ENCODE data around the gene HDLBP. TPM values are rescaled to one million over a fixed set of nuclear protein-coding genes. Genes with fewer than 3 reads are reported as not detected.

Gene HDLBP
- total RNA-seq, 1 donor = 1,418 TPM

DNA sequence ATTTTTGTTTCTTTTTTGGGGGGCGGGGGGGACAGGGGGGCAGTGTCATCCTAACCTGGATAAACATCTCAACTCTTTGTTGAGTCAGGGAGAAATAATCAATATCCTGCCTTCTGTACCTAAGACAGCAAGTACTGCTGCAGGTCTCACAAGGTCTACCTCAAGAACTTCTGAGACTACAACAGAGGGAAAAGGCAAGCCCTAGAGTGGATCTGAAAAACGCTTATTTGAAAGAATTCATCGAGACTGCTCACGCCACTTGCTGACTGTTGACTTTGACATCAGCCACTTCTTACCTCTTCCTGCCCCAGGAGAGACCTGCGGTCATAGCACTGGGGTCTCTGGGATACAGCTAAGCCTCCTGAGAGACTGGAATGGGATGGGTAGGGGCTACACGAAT lies 8.4 kb downstream of the HDLBP start:
- no peak for DNase-seq (ENCODE audit: insufficient read length, low spot score, missing footprints)
- Histone ChIP-seq H3K4me2 (ENCODE audit: insufficient read depth, low read length) (no peak overlapping the region), H3K27ac (ENCODE audit: low read depth, low read length) (no peak overlapping the region), H3K36me3 (ENCODE audit: insufficient read depth, low read length) (no peaks in the 10 kb centered on the region), H4K20me1 (ENCODE audit: insufficient read depth, low read length) (peaks cover 80% of the 10 kb centered on the region), H2AFZ (ENCODE audit: low read length) (no peak overlapping the region), H3K9me3 (ENCODE audit: low read depth, low read length) (no peaks in the 10 kb centered on the region), H3K79me2 (ENCODE audit: insufficient read depth, low read length) (peaks cover 99% of the 10 kb centered on the region), H3K27me3 (ENCODE audit: insufficient read depth, low read length) (no peaks in the 10 kb centered on the region), H3K4me3 (ENCODE audit: insufficient read depth, low read length) (no peak overlapping the region), H3K4me1 (ENCODE audit: insufficient read depth, low read length) (peaks cover 26% of the 10 kb centered on the region)
- TF ChIP-seq, protein P1, sequence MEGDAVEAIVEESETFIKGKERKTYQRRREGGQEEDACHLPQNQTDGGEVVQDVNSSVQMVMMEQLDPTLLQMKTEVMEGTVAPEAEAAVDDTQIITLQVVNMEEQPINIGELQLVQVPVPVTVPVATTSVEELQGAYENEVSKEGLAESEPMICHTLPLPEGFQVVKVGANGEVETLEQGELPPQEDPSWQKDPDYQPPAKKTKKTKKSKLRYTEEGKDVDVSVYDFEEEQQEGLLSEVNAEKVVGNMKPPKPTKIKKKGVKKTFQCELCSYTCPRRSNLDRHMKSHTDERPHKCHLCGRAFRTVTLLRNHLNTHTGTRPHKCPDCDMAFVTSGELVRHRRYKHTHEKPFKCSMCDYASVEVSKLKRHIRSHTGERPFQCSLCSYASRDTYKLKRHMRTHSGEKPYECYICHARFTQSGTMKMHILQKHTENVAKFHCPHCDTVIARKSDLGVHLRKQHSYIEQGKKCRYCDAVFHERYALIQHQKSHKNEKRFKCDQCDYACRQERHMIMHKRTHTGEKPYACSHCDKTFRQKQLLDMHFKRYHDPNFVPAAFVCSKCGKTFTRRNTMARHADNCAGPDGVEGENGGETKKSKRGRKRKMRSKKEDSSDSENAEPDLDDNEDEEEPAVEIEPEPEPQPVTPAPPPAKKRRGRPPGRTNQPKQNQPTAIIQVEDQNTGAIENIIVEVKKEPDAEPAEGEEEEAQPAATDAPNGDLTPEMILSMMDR (IDR thresholded peaks at IDR 0.05; ENCODE audit: extremely low read depth, low read depth, low read length) = no peak

DNA sequence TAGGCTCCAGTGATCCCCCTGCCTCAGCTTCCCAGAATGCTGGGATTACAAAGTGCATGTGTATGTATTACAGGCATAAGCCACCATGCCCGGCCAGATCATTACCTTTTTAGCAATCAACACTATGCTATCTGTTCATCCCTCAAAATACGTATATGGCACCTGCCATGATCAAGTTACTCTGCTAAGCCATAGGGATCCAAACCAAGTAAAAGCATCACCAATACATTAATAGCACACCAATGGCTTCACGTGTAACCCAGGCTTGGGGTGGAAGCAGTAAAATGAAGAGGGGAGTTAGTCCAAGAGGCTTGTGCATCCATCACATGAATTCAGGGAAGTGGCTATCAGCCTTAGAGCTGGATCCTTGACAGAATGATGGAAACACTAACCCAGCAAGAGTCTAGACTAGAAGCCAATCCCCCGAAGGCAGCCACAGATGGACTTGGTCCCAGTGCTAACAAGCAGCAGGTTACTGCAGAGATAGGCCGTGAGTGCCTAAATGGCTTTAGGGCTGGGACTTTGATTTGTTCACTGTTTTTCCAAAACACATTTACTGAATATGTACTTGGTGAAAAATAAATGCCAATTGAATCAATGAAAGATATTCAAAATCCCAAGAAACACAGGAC lies 11.3 kb downstream of the HDLBP start:
- Histone ChIP-seq H3K79me2 (ENCODE audit: insufficient read depth, low read length) (peaks cover 97% of the 10 kb centered on the region), H3K4me3 (ENCODE audit: insufficient read depth, low read length) (no peak overlapping the region), H4K20me1 (ENCODE audit: insufficient read depth, low read length) (peaks cover 66% of the 10 kb centered on the region), H3K27me3 (ENCODE audit: insufficient read depth, low read length) (no peaks in the 10 kb centered on the region), H3K4me1 (ENCODE audit: insufficient read depth, low read length) (peaks cover 14% of the 10 kb centered on the region), H3K9me3 (ENCODE audit: low read depth, low read length) (no peaks in the 10 kb centered on the region), H3K36me3 (ENCODE audit: insufficient read depth, low read length) (no peaks in the 10 kb centered on the region), H2AFZ (ENCODE audit: low read length) (no peak overlapping the region), H3K27ac (ENCODE audit: low read depth, low read length) (no peak overlapping the region), H3K4me2 (ENCODE audit: insufficient read depth, low read length) (no peak overlapping the region)
- TF ChIP-seq, protein P1 (IDR thresholded peaks at IDR 0.05; ENCODE audit: extremely low read depth, low read depth, low read length) = no peak
- DNase-seq (ENCODE audit: insufficient read length, low spot score, missing footprints) = no peak

DNA sequence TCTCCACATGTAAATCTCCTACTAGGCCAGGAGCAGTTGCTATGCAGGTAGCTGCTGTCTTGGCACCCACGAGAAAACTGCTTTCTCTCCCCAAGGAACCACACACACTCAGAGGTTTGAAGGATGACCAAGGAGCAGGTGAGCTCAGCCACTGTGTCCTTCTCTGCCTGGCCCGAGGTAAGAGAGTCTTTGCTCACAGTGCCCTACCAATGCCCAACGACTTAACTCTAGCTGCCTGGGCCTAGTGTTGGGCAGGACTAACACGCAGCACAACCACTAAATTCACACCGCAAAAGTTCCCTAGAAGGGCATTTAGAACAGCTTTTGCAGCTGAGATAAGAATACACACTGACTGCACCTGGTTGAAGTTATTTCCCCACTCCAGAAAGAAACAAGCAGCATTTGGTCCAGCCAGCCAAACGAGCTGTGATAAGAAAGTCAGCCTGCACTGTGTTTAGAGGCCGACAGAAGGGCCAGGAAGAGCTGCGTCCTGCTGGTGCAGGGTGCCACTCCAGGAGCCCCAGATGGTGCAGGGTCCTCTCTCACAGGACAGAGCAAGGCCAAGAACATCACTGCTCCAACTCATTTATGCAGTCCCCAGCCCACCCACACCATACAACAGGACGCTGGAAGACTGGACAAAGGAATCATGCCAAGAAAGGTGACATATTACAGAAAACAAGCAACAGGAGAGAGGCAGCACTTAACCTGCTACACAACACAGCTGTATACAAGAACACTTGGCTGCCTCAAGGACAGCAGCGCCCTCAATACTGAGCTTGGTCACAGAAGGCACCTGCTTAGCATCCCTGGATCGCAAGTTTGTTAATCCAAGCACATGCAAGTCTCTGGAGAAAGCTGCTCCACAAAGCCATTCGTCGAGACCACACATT lies 12.5 kb downstream of the HDLBP start:
- no peak for DNase-seq (ENCODE audit: insufficient read length, low spot score, missing footprints)
- Histone ChIP-seq H3K9me3 (ENCODE audit: low read depth, low read length) (no peaks in the 10 kb centered on the region), H2AFZ (ENCODE audit: low read length) (no peak overlapping the region), H3K36me3 (ENCODE audit: insufficient read depth, low read length) (no peaks in the 10 kb centered on the region), H3K27me3 (ENCODE audit: insufficient read depth, low read length) (no peaks in the 10 kb centered on the region), H3K4me1 (ENCODE audit: insufficient read depth, low read length) (peaks cover 5% of the 10 kb centered on the region), H3K4me3 (ENCODE audit: insufficient read depth, low read length) (no peak overlapping the region), H3K27ac (ENCODE audit: low read depth, low read length) (no peak overlapping the region), H4K20me1 (ENCODE audit: insufficient read depth, low read length) (peaks cover 63% of the 10 kb centered on the region), H3K79me2 (ENCODE audit: insufficient read depth, low read length) (peaks cover 97% of the 10 kb centered on the region), H3K4me2 (ENCODE audit: insufficient read depth, low read length) (no peak overlapping the region)
- TF ChIP-seq, protein P1 (IDR thresholded peaks at IDR 0.05; ENCODE audit: extremely low read depth, low read depth, low read length) = no peak

DNA sequence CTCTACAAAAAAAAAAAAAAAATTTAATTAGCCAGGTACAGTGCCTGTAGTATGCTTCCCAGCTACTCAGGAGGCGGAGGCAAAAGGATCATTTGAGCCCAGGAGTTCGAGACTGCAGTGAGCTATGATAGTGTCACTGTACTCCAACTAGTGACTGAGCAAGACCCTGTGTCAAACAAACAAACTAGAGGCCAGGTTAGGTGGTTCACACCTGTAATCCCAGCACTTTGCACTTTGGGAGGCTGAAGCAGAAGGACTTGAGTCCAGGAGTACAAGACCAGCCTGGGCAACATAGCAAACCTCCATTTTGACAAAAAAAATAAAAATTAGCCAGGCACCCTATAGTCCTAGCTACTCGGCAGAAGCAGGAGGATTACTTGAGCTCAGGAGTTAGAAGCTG lies 13.4 kb downstream of the HDLBP start:
- TF ChIP-seq, protein P1 (IDR thresholded peaks at IDR 0.05; ENCODE audit: extremely low read depth, low read depth, low read length) = no peak

More for the DNA sequence above, 13.4 kb downstream of the HDLBP start:
- Histone ChIP-seq H3K9me3 (ENCODE audit: low read depth, low read length) (no peaks in the 10 kb centered on the region), H4K20me1 (ENCODE audit: insufficient read depth, low read length) (peaks cover 62% of the 10 kb centered on the region), H3K4me3 (ENCODE audit: insufficient read depth, low read length) (no peak overlapping the region), H2AFZ (ENCODE audit: low read length) (no peak overlapping the region), H3K27me3 (ENCODE audit: insufficient read depth, low read length) (no peaks in the 10 kb centered on the region), H3K4me1 (ENCODE audit: insufficient read depth, low read length) (peaks cover 2% of the 10 kb centered on the region), H3K79me2 (ENCODE audit: insufficient read depth, low read length) (peaks cover 98% of the 10 kb centered on the region), H3K36me3 (ENCODE audit: insufficient read depth, low read length) (peaks cover 4% of the 10 kb centered on the region), H3K27ac (ENCODE audit: low read depth, low read length) (no peak overlapping the region), H3K4me2 (ENCODE audit: insufficient read depth, low read length) (no peak overlapping the region)
- no peak for DNase-seq (ENCODE audit: insufficient read length, low spot score, missing footprints)

Data from osteoblast (primary cell).